HG03280 (cell line): Measurements from ENCODE around the gene MINDY4.

ENCODE experiments used
- ATAC-seq: cut with Tn5 transposase; IDR thresholded peaks from one replicate; pipeline ENCODE4 v1.9.1; 2021; ENCODE audit warnings: mild to moderate bottlenecking, moderate library complexity; ENCODE audit not compliant: unreplicated experiment

Gene MINDY4

DNA sequence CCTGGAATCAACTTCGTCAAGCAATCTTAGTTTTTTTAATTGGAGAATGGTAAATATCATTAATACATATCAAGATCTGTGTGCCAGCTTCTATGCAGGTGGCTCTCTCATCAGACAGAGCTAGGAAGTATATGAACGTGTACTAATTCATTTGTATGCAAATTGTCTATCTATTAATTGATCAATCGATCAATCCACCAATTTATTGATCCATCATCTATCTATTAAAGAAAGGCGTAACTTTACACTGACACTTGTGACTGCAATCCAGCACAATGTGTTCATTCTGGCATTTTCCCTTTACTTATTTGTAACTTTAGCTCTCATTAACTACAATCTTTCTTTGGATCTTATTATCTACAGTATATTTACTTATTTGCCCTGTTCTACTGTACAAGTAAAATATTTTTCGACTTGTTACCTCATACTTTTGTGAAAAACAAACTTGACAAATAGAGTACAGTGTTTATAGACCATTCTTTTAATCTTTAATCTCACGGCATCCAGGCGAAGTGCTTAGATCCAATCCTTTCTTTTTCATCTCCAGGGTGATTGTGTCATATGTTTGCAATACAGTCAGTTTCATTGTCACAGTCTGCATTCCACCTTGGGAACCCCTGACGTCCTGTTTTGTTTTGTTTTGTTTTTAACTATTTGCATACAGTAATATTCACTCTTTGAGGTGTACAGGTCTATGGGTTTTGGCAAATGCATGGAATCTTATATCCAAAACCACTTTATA, 170.5 kb downstream of the MINDY4 start:
- no peak for ATAC-seq
